ENCODE data around the gene NT5C3B. TPM values are rescaled to one million over a fixed set of nuclear protein-coding genes. Genes with fewer than 3 reads are reported as not detected.

The NT5C3B gene
- total RNA-seq (46.5 and 49.6 TPM in 2 replicates), polyA plus RNA-seq (43.8 and 50.1 TPM in 2 replicates), polyA minus RNA-seq (16.7 and 21.8 TPM in 2 replicates)
- 26.6 TPM for total RNA-seq (2013)

DNA sequence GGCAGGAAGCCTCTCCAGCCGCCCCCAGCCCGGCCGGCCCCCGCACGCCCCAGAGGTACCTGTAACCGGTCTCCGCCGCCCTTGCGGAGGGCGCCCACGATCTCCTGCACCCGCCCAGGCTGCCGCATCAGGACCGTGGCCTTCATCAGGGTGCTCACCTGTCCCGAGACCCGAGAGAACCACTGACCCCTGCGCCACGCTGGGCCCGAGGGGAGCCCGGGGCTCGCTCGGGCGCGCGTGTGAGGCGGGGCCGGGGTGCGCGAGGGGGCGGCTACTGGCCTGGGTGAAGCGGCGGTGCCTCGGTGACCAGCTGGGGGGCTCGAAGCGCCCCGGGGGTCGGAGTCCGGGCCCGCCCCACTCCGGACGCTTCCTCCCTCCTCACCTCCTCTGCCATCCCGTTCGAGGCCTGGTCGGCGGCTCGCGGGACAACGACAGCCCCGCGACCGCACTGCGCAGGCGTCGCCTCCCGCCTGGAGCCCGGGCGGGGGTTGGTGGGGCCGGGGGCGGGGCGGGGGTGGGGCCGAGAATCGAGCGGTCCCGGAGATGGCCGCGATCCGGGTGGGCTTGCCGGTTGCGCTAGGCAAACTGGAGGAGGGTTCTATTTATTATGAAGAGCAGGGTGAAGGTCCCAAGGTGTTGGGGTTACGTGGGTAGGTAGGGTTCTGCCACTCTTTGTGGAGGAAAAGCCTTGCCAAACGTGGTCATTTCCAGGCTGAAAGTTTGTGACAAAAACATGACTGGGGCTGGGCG lies at the start of gene NT5C3B:
Gene NT5C3B (minus strand): TSS at position 433 of the 750 bp plus-strand sequence. CDS start 39 bp downstream, at position 394.
- ATAC-seq (ENCODE audit: low read depth) (peak; percentile 86), DNase-seq (peak; percentile 72)
- peaks cover 0 to 13% (median 0%) of the 10 kb centered on the region in 4 experiments for H3K27me3 ChIP-seq (replicated peaks in 1 of 4; ENCODE audit: control extremely low read depth in 1 of 4, control insufficient read depth in 3 of 4, insufficient read depth in 4 of 4, low read length in 3 of 4)
- ChIA-PET CTCF (no interaction called here), POLR2A (interaction anchor here (0.7 to 1.1 kb wide), 2 partner anchors 29 to 1932 kb away, joined by 3 to 4 read pairs; partner anchors contain the start of gene KLHL11)
- Mint-ChIP-seq H3K27me3 (no peaks in the 10 kb centered on the region), H3K27ac (peak within 1 kb of the TSS; percentile 85), H3K4me3 (peak within 1 kb of the TSS; percentile 92), H3K4me1 (peaks cover 13% of the 10 kb centered on the region), H3K9me3 (ENCODE audit: insufficient read depth) (no peaks in the 10 kb centered on the region)
- peak within 1 kb of the TSS in 1 of 2 donors; percentile 62 for H3K27ac ChIP-seq (ENCODE audit: low read length in 2 of 2)
- peak within 1 kb of the TSS; percentile 21 to 80 (median 67) for H3K4me3 ChIP-seq (ENCODE audit: control extremely low read depth in 1 of 5, extremely low read depth in 1 of 5, insufficient read depth in 1 of 5, low read depth in 2 of 5, low read length in 4 of 5)
- no peaks in the 10 kb centered on the region for H3K9me3 ChIP-seq (ENCODE audit: control extremely low read depth in 1 of 3, control insufficient read depth in 2 of 3, insufficient read depth in 1 of 3, low read length in 2 of 3)
- no peaks in the 10 kb centered on the region for H4K20me1 ChIP-seq (ENCODE audit: control insufficient read depth, insufficient read depth, low read length, poor library complexity, severe bottlenecking)
- H3K79me2 ChIP-seq (ENCODE audit: control insufficient read depth, insufficient read depth, low read length) = peaks cover 7% of the 10 kb centered on the region
- peaks cover 12 to 14% of the 10 kb centered on the region in 2 donors for H3K4me1 ChIP-seq (ENCODE audit: control insufficient read depth in 2 of 2, insufficient read depth in 2 of 2, low read length in 2 of 2)
- intact Hi-C loops (cut with micrococcal nuclease) = loop anchor here (1.0 kb wide), 2 partner anchors 25 to 29 kb away; partner anchors contain the start of genes KLHL11 and P3H4
- H3K36me3 ChIP-seq (replicated peaks in 1 of 2; ENCODE audit: control extremely low read depth in 1 of 2, control insufficient read depth in 1 of 2, extremely low read depth in 1 of 2, insufficient read depth in 2 of 2, low read length in 1 of 2) = peaks cover 0 to 15% of the 10 kb centered on the region in 2 experiments
- TF ChIP-seq EZH2 (IDR thresholded peaks at IDR 0.05; ENCODE audit: borderline replicate concordance, insufficient read depth, low read depth, low read length, poor library complexity, severe bottlenecking) = no peak
- TF ChIP-seq, protein P1, sequence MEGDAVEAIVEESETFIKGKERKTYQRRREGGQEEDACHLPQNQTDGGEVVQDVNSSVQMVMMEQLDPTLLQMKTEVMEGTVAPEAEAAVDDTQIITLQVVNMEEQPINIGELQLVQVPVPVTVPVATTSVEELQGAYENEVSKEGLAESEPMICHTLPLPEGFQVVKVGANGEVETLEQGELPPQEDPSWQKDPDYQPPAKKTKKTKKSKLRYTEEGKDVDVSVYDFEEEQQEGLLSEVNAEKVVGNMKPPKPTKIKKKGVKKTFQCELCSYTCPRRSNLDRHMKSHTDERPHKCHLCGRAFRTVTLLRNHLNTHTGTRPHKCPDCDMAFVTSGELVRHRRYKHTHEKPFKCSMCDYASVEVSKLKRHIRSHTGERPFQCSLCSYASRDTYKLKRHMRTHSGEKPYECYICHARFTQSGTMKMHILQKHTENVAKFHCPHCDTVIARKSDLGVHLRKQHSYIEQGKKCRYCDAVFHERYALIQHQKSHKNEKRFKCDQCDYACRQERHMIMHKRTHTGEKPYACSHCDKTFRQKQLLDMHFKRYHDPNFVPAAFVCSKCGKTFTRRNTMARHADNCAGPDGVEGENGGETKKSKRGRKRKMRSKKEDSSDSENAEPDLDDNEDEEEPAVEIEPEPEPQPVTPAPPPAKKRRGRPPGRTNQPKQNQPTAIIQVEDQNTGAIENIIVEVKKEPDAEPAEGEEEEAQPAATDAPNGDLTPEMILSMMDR (IDR thresholded peaks at IDR 0.05) = no peak
- peak within 1 kb of the TSS; percentile 97 for H2AFZ ChIP-seq (ENCODE audit: insufficient read depth, low read depth, low read length, poor library complexity, severe bottlenecking)
- under 1% methylated on average over 50 of the region's 72 CpGs for WGBS (ENCODE audit: insufficient coverage)
- H3K4me2 ChIP-seq (replicated peaks; ENCODE audit: low read depth, low read length, poor library complexity, severe bottlenecking) = peak within 1 kb of the TSS; percentile 90
- peak within 1 kb of the TSS; percentile 88 for H3K9ac ChIP-seq (ENCODE audit: low read length)

DNA sequence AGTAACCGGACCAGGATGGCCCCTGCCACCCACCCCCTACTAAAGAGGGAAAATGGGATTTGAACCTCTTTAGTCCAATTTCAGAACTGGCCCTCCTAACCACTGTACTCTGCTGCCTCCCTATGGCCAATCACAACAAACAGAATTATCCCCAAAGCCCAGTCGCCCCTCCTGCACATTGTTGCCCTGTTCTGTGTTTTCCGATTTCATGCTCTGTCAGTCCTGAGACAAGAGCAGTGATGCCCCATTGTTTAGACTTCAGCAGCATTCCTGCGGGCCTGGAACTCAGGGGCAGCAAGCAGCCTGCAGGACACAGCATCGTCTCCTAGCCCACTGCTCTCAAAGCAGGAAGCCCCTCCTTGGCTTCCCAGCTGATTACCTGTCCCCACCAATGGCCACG lies 49.7 kb upstream of the NT5C3B start:
- Histone ChIP-seq H3K79me2 (ENCODE audit: control insufficient read depth, insufficient read depth, low read length) (no peaks in the 10 kb centered on the region), H3K4me1 (ENCODE audit: control insufficient read depth in 2 of 2, insufficient read depth in 2 of 2, low read length in 2 of 2) (no peaks in the 10 kb centered on the region), H4K20me1 (ENCODE audit: control insufficient read depth, insufficient read depth, low read length, poor library complexity, severe bottlenecking) (no peaks in the 10 kb centered on the region), H3K4me2 (replicated peaks; ENCODE audit: low read depth, low read length, poor library complexity, severe bottlenecking) (no peak overlapping the region), H3K27me3 (replicated peaks in 1 of 4; ENCODE audit: control extremely low read depth in 1 of 4, control insufficient read depth in 3 of 4, insufficient read depth in 4 of 4, low read length in 3 of 4) (no peaks in the 10 kb centered on the region), H3K9ac (ENCODE audit: low read length) (no peak overlapping the region), H3K4me3 (ENCODE audit: control extremely low read depth in 1 of 5, extremely low read depth in 1 of 5, insufficient read depth in 1 of 5, low read depth in 2 of 5, low read length in 4 of 5) (no peak overlapping the region), H3K9me3 (ENCODE audit: control extremely low read depth in 1 of 3, control insufficient read depth in 2 of 3, insufficient read depth in 1 of 3, low read length in 2 of 3) (no peaks in the 10 kb centered on the region), H3K36me3 (replicated peaks in 1 of 2; ENCODE audit: control extremely low read depth in 1 of 2, control insufficient read depth in 1 of 2, extremely low read depth in 1 of 2, insufficient read depth in 2 of 2, low read length in 1 of 2) (peaks cover 7 to 66% of the 10 kb centered on the region in 2 experiments), H3K27ac (ENCODE audit: low read length in 2 of 2) (no peak overlapping the region), H2AFZ (ENCODE audit: insufficient read depth, low read depth, low read length, poor library complexity, severe bottlenecking) (no peak overlapping the region)
- TF ChIP-seq, protein P1 (IDR thresholded peaks at IDR 0.05) = no peak
- TF ChIP-seq EZH2 (IDR thresholded peaks at IDR 0.05; ENCODE audit: borderline replicate concordance, insufficient read depth, low read depth, low read length, poor library complexity, severe bottlenecking) = no peak
- no peaks in the 10 kb centered on the region for H3K27me3 Mint-ChIP-seq
- H3K4me3 Mint-ChIP-seq = no peak overlapping the region
- no peaks in the 10 kb centered on the region for H3K9me3 Mint-ChIP-seq (ENCODE audit: insufficient read depth)
- no peak for ATAC-seq (ENCODE audit: low read depth)
- DNase-seq = no peak
- ChIA-PET POLR2A (no interaction called here), CTCF (interaction anchor here (0.8 kb wide), 1 partner anchor 51 kb away, joined by 3 read pairs; no protein-coding TSS in a partner anchor)
- H3K4me1 Mint-ChIP-seq = peaks cover 3% of the 10 kb centered on the region
- WGBS (ENCODE audit: insufficient coverage) = 97% methylated on average over 5 of the region's 6 CpGs
- no peak overlapping the region for H3K27ac Mint-ChIP-seq
- intact Hi-C loops (cut with micrococcal nuclease) = loop anchor here (1.0 kb wide), 2 partner anchors 84 to 147 kb away; no protein-coding TSS in a partner anchor
